Ovary (tissue), 3 donors: ENCODE results near the gene WDFY4.

ENCODE experiments used
- POLR2A ChIP-seq: fragments of 450-650 bp; IDR thresholded peaks from one replicate; pipeline ENCODE4 v1.6.1; 2017; ENCODE audit warnings: antibody characterized with exemption, mild to moderate bottlenecking, moderate library complexity
- TF ChIP-seq, protein P1 (sequence below), 3 donors: fragments of 450-650 bp in 2 of 3; fragments of 200-600 bp in 1 of 3; IDR thresholded peaks; one replicate each; pipeline versions ENCODE4 v1.5.1 to v1.8.0; 2016 to 2022; ENCODE audit warnings: antibody characterized with exemption in 3 of 3, mild to moderate bottlenecking in 1 of 3
- donor health status: DM: no; HTN: no; CAD: no.

DNA sequence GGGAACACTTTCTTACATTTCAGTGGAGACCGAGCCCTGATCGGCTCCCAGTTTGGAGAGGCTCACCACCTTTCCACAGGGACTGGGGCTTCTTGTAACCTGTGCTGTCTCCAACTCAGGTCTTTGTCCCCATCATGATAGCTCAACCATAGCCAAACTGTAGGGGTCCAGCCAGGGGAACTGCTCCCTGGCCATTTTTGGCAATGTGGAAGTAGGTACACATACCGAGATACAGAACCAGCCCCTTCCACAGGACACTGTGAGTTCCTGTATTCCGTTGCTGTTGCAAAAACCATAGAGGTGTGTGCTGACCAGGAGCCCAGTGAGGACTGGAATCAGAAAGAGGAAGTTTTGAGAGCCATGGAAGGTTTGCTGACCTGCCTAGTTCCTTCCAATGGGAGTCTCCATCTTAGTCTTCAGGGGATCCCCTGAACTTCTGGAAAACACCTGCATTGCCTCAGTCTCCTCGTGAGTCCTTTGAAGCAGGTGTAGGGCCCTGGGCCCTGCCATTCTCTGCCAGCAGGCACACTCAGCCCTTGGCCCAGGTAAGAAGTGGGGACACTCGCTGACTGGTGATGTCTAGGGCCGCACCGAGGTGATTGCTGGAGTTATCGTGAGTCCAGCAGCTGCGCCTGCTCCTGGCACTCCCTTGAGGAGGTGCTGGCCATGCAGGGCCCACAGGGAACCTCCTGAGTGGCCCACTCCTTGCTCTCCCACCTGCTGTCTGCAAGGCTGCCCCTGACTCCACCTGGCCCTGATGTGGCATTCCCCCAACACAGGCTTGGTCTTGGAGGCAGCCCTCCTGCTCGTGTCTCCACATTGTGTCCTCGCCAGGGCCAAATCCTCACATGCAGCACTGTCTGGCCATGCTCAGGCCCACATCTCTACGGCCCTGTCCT is 11.2 kb downstream of the WDFY4 start:
- TF ChIP-seq, protein P1, sequence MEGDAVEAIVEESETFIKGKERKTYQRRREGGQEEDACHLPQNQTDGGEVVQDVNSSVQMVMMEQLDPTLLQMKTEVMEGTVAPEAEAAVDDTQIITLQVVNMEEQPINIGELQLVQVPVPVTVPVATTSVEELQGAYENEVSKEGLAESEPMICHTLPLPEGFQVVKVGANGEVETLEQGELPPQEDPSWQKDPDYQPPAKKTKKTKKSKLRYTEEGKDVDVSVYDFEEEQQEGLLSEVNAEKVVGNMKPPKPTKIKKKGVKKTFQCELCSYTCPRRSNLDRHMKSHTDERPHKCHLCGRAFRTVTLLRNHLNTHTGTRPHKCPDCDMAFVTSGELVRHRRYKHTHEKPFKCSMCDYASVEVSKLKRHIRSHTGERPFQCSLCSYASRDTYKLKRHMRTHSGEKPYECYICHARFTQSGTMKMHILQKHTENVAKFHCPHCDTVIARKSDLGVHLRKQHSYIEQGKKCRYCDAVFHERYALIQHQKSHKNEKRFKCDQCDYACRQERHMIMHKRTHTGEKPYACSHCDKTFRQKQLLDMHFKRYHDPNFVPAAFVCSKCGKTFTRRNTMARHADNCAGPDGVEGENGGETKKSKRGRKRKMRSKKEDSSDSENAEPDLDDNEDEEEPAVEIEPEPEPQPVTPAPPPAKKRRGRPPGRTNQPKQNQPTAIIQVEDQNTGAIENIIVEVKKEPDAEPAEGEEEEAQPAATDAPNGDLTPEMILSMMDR (IDR thresholded peaks at IDR 0.05), result no peak
- no peak for TF ChIP-seq POLR2A
